ENCODE results near the gene TXNDC8. TPM values are rescaled to one million over a fixed set of nuclear protein-coding genes. Genes with fewer than 3 reads are reported as not detected.

TXNDC8 gene
- total RNA-seq, 2 donors from 2014 or later, result not detected

GRCh38 chr9:110276781-110277180 lies 60.9 kb downstream of the TXNDC8 start:
- DNase-seq (ENCODE audit: low spot score), result no peak
- TF ChIP-seq POLR2A (IDR thresholded peaks at IDR 0.05) (no peak), CTCF (IDR thresholded peaks at IDR 0.05) (no peak), POLR2AphosphoS5 (IDR thresholded peaks at IDR 0.05) (no peak)
- whole genome bisulfite sequencing, result 43% methylated on average over 3 of the region's 3 CpGs
- no peak overlapping the region for H3K27ac ChIP-seq
- no peaks in the 10 kb centered on the region for H3K9me3 ChIP-seq
- no peaks in the 10 kb centered on the region for H3K36me3 ChIP-seq
- no peaks in the 10 kb centered on the region for H3K27me3 ChIP-seq (replicated peaks; ENCODE audit: insufficient read depth)
- H3K4me1 ChIP-seq (replicated peaks), result no peaks in the 10 kb centered on the region
- no peak overlapping the region for H3K4me3 ChIP-seq
- intact Hi-C loops (cut with DNase I), result no loop called here

GRCh38 chr9:110270211-110270995 lies 67.3 kb downstream of the TXNDC8 start:
- no peak overlapping the region for H3K4me3 ChIP-seq
- no peak for DNase-seq (ENCODE audit: low spot score)
- intact Hi-C loops (cut with DNase I), result no loop called here
- H3K27ac ChIP-seq, result no peak overlapping the region
- H3K36me3 ChIP-seq, result no peaks in the 10 kb centered on the region
- H3K27me3 ChIP-seq (replicated peaks; ENCODE audit: insufficient read depth), result no peaks in the 10 kb centered on the region
- no peaks in the 10 kb centered on the region for H3K4me1 ChIP-seq (replicated peaks)
- no peak for TF ChIP-seq CTCF (IDR thresholded peaks at IDR 0.05)
- TF ChIP-seq POLR2A (IDR thresholded peaks at IDR 0.05), result no peak
- no peak for TF ChIP-seq POLR2AphosphoS5 (IDR thresholded peaks at IDR 0.05)
- 83% methylated on average over 3 of the region's 3 CpGs for WGBS
- H3K9me3 ChIP-seq, result no peaks in the 10 kb centered on the region

- H3K4me1 ChIP-seq (replicated peaks), result no peaks in the 10 kb centered on the region
- WGBS, result 73% methylated on average over 1 of the region's 1 CpG
- H3K36me3 ChIP-seq, result no peaks in the 10 kb centered on the region
- no peaks in the 10 kb centered on the region for H3K9me3 ChIP-seq
- H3K4me3 ChIP-seq, result no peak overlapping the region
- TF ChIP-seq POLR2A (IDR thresholded peaks at IDR 0.05) (no peak), POLR2AphosphoS5 (IDR thresholded peaks at IDR 0.05) (no peak), CTCF (IDR thresholded peaks at IDR 0.05) (no peak)
- H3K27ac ChIP-seq, result no peak overlapping the region
- no peaks in the 10 kb centered on the region for H3K27me3 ChIP-seq (replicated peaks; ENCODE audit: insufficient read depth)
- intact Hi-C loops (cut with DNase I), result no loop called here
- DNase-seq (ENCODE audit: low spot score), result no peak
Measured at GRCh38 chr9:110266795-110267194, 70.9 kb downstream of the TXNDC8 start.

- no peaks in the 10 kb centered on the region for H3K4me1 ChIP-seq (replicated peaks)
- H3K27me3 ChIP-seq (replicated peaks; ENCODE audit: insufficient read depth), result no peaks in the 10 kb centered on the region
- DNase-seq (ENCODE audit: low spot score), result no peak
- no peaks in the 10 kb centered on the region for H3K36me3 ChIP-seq
- H3K27ac ChIP-seq, result no peak overlapping the region
- TF ChIP-seq CTCF (IDR thresholded peaks at IDR 0.05), result no peak
- TF ChIP-seq POLR2A (IDR thresholded peaks at IDR 0.05), result no peak
- TF ChIP-seq POLR2AphosphoS5 (IDR thresholded peaks at IDR 0.05), result no peak
- 72% methylated on average over 5 of the region's 5 CpGs for WGBS
- no peak overlapping the region for H3K4me3 ChIP-seq
- H3K9me3 ChIP-seq, result no peaks in the 10 kb centered on the region
- intact Hi-C loops (cut with DNase I), result no loop called here
Measured at GRCh38 chr9:110261632-110262031, 76.0 kb downstream of the TXNDC8 start.

GRCh38 chr9:110260911-110261310 lies 76.8 kb downstream of the TXNDC8 start:
- intact Hi-C loops (cut with DNase I), result no loop called here
- Histone ChIP-seq H3K27me3 (replicated peaks; ENCODE audit: insufficient read depth) (no peaks in the 10 kb centered on the region), H3K4me3 (no peak overlapping the region), H3K4me1 (replicated peaks) (no peaks in the 10 kb centered on the region), H3K36me3 (no peaks in the 10 kb centered on the region), H3K9me3 (no peaks in the 10 kb centered on the region), H3K27ac (no peak overlapping the region)
- TF ChIP-seq CTCF (IDR thresholded peaks at IDR 0.05) (no peak), POLR2AphosphoS5 (IDR thresholded peaks at IDR 0.05) (no peak), POLR2A (IDR thresholded peaks at IDR 0.05) (no peak)
- no peak for DNase-seq (ENCODE audit: low spot score)
- WGBS, result 26% methylated on average over 4 of the region's 4 CpGs
